Effector memory CD4-positive, alpha-beta T cell (primary cell): Measurements from ENCODE around the gene POC1B.

Source experiments
- DNase-seq, 3 donors: peaks; one replicate each; pipeline ENCODE4 v3.0.0-alpha.2; 2020
- H3K27ac ChIP-seq: 2 replicates; pipeline ENCODE4 v1.7.0; 2013; ENCODE audit warnings: mild to moderate bottlenecking, low read length, moderate library complexity; ENCODE audit not compliant: insufficient read depth, poor library complexity, severe bottlenecking
- H3K27me3 ChIP-seq: replicated peaks from 2 replicates; pipeline ENCODE4 v1.7.0; 2013; ENCODE audit warnings: mild to moderate bottlenecking, low read length; ENCODE audit not compliant: insufficient read depth, control insufficient read depth, poor library complexity, severe bottlenecking
- H3K36me3 ChIP-seq: 2 replicates; pipeline ENCODE4 v1.7.0; 2013; ENCODE audit warnings: mild to moderate bottlenecking, low read length, moderate library complexity; ENCODE audit not compliant: control insufficient read depth, insufficient read depth
- H3K4me1 ChIP-seq: 2 replicates; pipeline ENCODE4 v1.7.0; 2013; ENCODE audit warnings: low read length, mild to moderate bottlenecking; ENCODE audit not compliant: control insufficient read depth, insufficient read depth, poor library complexity, severe bottlenecking
- H3K4me3 ChIP-seq: 2 replicates; pipeline ENCODE4 v1.7.0; 2013; ENCODE audit warnings: low read length, low read depth, mild to moderate bottlenecking; ENCODE audit not compliant: insufficient read depth, poor library complexity, severe bottlenecking
- H3K9me3 ChIP-seq: 2 replicates; pipeline ENCODE4 v1.7.0; 2013; ENCODE audit warnings: mild to moderate bottlenecking, low read length, moderate library complexity; ENCODE audit not compliant: control insufficient read depth

The POC1B gene

GRCh38 chr12:89392391-89392790 lies 133.5 kb downstream of the POC1B start:
- Histone ChIP-seq H3K36me3 (no peaks in the 10 kb centered on the region), H3K4me1 (peaks cover 4% of the 10 kb centered on the region), H3K27me3 (no peaks in the 10 kb centered on the region), H3K27ac (no peak overlapping the region), H3K4me3 (no peak overlapping the region), H3K9me3 (no peaks in the 10 kb centered on the region)
- no peak for DNase-seq

GRCh38 chr12:89391726-89392336 lies 134.0 kb downstream of the POC1B start:
- H3K4me3 ChIP-seq, result no peak overlapping the region
- H3K9me3 ChIP-seq, result no peaks in the 10 kb centered on the region
- peaks cover 4% of the 10 kb centered on the region for H3K4me1 ChIP-seq
- no peaks in the 10 kb centered on the region for H3K27me3 ChIP-seq
- H3K36me3 ChIP-seq, result no peaks in the 10 kb centered on the region
- DNase-seq, result no peak
- no peak overlapping the region for H3K27ac ChIP-seq

- no peak overlapping the region for H3K4me3 ChIP-seq
- no peaks in the 10 kb centered on the region for H3K36me3 ChIP-seq
- H3K4me1 ChIP-seq, result peaks cover 4% of the 10 kb centered on the region
- H3K27me3 ChIP-seq, result no peaks in the 10 kb centered on the region
- no peaks in the 10 kb centered on the region for H3K9me3 ChIP-seq
- DNase-seq, result no peak
- H3K27ac ChIP-seq, result no peak overlapping the region
These were observed 134.8 kb downstream of the POC1B start for GRCh38 chr12:89390802-89391673.

DNA sequence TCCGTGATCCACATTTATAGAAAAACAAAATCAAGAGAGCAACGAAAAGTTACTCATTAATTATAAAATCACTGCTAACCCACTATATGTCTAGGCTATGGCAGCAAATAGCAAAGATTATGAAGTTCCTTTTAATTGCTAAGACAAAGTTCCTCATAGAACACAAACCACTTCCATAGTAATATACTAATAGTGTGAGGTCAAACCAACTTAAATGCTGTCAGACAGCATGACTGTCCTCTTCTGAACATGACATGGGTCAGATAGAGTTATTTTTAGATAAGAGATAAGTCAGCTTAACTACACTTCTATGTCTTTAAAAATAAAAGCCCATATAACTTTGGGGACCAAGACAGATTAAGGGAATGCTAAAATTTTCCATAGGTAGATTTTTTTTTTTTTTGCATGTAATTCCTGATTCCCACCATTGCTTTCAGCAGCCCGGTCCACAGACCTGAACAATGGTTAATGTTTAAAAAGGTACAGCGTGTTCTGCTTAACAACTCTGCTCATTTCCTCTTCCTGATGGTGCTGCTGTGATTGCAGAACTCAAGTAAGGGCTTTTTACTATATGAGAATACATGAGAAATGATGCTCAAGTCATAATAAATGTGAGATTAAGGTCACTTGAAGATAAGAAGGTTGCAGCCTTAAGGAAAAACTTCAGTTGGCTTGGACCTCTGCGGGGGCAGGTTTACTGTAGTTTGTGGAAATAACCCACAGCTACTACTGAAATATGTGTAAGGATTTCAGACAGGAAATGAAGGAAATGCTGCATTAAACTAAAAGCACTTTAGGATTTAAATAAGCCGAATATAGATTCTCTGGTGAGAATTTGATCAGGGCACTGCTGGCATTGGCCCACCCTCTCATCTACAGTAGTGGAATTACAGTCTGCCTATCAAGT lies 135.8 kb downstream of the POC1B start:
- Histone ChIP-seq H3K36me3 (no peaks in the 10 kb centered on the region), H3K27ac (no peak overlapping the region), H3K9me3 (no peaks in the 10 kb centered on the region), H3K27me3 (no peaks in the 10 kb centered on the region), H3K4me3 (no peak overlapping the region), H3K4me1 (peaks cover 4% of the 10 kb centered on the region)
- no peak for DNase-seq

GRCh38 chr12:89386138-89386537 lies 139.7 kb downstream of the POC1B start:
- DNase-seq, result no peak
- Histone ChIP-seq H3K4me1 (peaks cover 4% of the 10 kb centered on the region), H3K4me3 (no peak overlapping the region), H3K36me3 (no peaks in the 10 kb centered on the region), H3K27ac (no peak overlapping the region), H3K27me3 (no peaks in the 10 kb centered on the region), H3K9me3 (no peaks in the 10 kb centered on the region)

DNA sequence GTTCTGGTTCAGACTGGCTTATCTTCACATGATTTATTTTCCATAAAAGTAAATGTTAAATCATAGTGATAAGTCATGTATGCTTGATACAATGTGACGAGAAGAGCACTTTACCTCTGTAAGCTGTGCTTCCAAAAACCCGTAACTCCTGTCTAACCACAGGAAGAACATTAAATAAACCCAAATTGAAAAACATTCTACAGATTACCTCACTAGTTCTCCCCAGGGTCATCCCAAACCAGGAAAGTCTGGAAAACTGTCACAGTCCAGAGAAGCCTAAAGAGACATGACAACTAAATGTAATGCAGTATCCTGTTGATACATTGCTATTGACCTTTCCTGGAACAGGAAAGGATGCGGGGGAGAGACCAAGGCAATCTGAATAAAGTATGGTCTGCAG lies 141.0 kb downstream of the POC1B start:
- DNase-seq, result no peak
- Histone ChIP-seq H3K27ac (no peak overlapping the region), H3K36me3 (no peaks in the 10 kb centered on the region), H3K27me3 (no peaks in the 10 kb centered on the region), H3K4me3 (no peak overlapping the region), H3K4me1 (no peaks in the 10 kb centered on the region), H3K9me3 (no peaks in the 10 kb centered on the region)

GRCh38 chr12:89384050-89384758 lies 141.6 kb downstream of the POC1B start:
- no peaks in the 10 kb centered on the region for H3K27me3 ChIP-seq
- H3K36me3 ChIP-seq, result no peaks in the 10 kb centered on the region
- no peaks in the 10 kb centered on the region for H3K4me1 ChIP-seq
- H3K4me3 ChIP-seq, result no peak overlapping the region
- no peaks in the 10 kb centered on the region for H3K9me3 ChIP-seq
- no peak overlapping the region for H3K27ac ChIP-seq
- DNase-seq, result no peak

GRCh38 chr12:89383235-89384049 lies 142.4 kb downstream of the POC1B start:
- H3K4me1 ChIP-seq, result no peaks in the 10 kb centered on the region
- H3K4me3 ChIP-seq, result no peak overlapping the region
- H3K9me3 ChIP-seq, result no peaks in the 10 kb centered on the region
- no peaks in the 10 kb centered on the region for H3K27me3 ChIP-seq
- no peak for DNase-seq
- no peak overlapping the region for H3K27ac ChIP-seq
- H3K36me3 ChIP-seq, result no peaks in the 10 kb centered on the region

DNA sequence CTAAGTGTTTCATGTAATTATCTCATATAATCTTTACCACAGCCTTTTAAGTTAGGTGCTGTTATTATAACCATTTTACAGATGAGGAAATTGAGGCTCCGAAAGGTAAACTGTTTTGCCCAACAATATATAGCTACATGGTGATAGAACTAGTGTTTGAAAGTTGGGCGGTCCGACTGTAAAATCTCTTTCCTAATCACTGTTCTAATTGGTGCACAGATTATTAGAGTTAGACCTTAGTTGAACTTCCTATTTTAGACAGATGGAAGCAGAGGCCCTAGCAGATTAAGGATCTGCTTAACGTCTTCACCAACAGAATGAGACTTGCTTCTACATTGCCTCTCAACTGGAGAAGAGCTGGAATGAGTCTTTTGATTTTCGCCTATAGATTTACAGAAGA lies 143.5 kb downstream of the POC1B start:
- no peak overlapping the region for H3K4me3 ChIP-seq
- no peaks in the 10 kb centered on the region for H3K4me1 ChIP-seq
- no peak overlapping the region for H3K27ac ChIP-seq

More for the DNA sequence above, 143.5 kb downstream of the POC1B start:
- no peaks in the 10 kb centered on the region for H3K9me3 ChIP-seq
- no peaks in the 10 kb centered on the region for H3K27me3 ChIP-seq
- no peaks in the 10 kb centered on the region for H3K36me3 ChIP-seq
- no peak for DNase-seq
